Activated CD4-positive, CD25-positive, alpha-beta regulatory T cell (primary cell): Measurements from ENCODE around the gene OR4D9.
"Not testable (repeated sequence)": the region's sequence is repeated elsewhere in the genome, so short reads cannot be mapped to it uniquely, and the experiment has no call there.

Experiments
- DNase-seq, 4 experiments: peaks; one replicate each; lab custom pipeline; 2025; lab: John Stamatoyannopoulos, UW

OR4D9 gene

GRCh38 chr11:59510941-59511589 lies at the start of gene OR4D9:
OR4D9 (plus strand) TSS chr11:59511539; CDS start chr11:59514913, 3,374 bp downstream.
- no peak for DNase-seq

- no peak for DNase-seq
These were observed 48.1 kb upstream of the OR4D9 start for GRCh38 chr11:59463190-59463641.

GRCh38 chr11:59473015-59473414 lies 38.3 kb upstream of the OR4D9 start, which contains the start of gene OR4D10:
OR4D10 (plus strand) TSS chr11:59473315; CDS start chr11:59477430, 4,115 bp downstream.
- no peak for DNase-seq

GRCh38 chr11:59475176-59475575 lies 36.2 kb upstream of the OR4D9 start:
- no peak for DNase-seq

- DNase-seq: no peak
These were observed 31.4 kb upstream of the OR4D9 start for GRCh38 chr11:59479906-59480305.

- DNase-seq: no peak
These were observed 31.0 kb upstream of the OR4D9 start for GRCh38 chr11:59480359-59480758.

- no peak for DNase-seq
These were observed 9.4 kb upstream of the OR4D9 start for GRCh38 chr11:59501931-59502330.

- no peak for DNase-seq
These were observed 8.1 kb upstream of the OR4D9 start, which contains the start of gene OR4D11 for GRCh38 chr11:59503276-59503675. OR4D11 (plus strand) TSS chr11:59503576; CDS start chr11:59503576, 0 bp downstream.

GRCh38 chr11:59511675-59512074 lies 336 bp downstream of the OR4D9 start:
- DNase-seq: no peak

GRCh38 chr11:59520139-59520538 lies 8.8 kb downstream of the OR4D9 start:
- not testable (repeated sequence) for DNase-seq

- DNase-seq: no peak
These were observed 9.4 kb downstream of the OR4D9 start for GRCh38 chr11:59520741-59521140.

- DNase-seq: no peak
These were observed 12.2 kb downstream of the OR4D9 start for GRCh38 chr11:59523541-59523940.

- DNase-seq: no peak
These were observed 17.4 kb downstream of the OR4D9 start for GRCh38 chr11:59528711-59529110.

GRCh38 chr11:59532620-59533019 lies 21.3 kb downstream of the OR4D9 start:
- DNase-seq: no peak

- DNase-seq: no peak
These were observed 23.3 kb downstream of the OR4D9 start for GRCh38 chr11:59534676-59535075.

GRCh38 chr11:59542142-59542810 lies 30.9 kb downstream of the OR4D9 start:
- DNase-seq: no peak

- not testable (repeated sequence) for DNase-seq
These were observed 32.4 kb downstream of the OR4D9 start for GRCh38 chr11:59543713-59544112.

- no peak for DNase-seq
These were observed 33.5 kb downstream of the OR4D9 start for GRCh38 chr11:59544869-59545178.

- no peak for DNase-seq
These were observed 34.1 kb downstream of the OR4D9 start for GRCh38 chr11:59545179-59546020.

GRCh38 chr11:59547605-59548308 lies 36.4 kb downstream of the OR4D9 start:
- not testable (repeated sequence) for DNase-seq

- no peak for DNase-seq
These were observed 36.9 kb downstream of the OR4D9 start for GRCh38 chr11:59548309-59548656.

- DNase-seq: peak; percentile 67 to 77 (median 74)
These were observed 39.1 kb downstream of the OR4D9 start for GRCh38 chr11:59550368-59550841.
